Activated CD4-positive, CD25-positive, alpha-beta regulatory T cell treated with anti-CD3 and anti-CD28 coated beads, Interleukin-2, amount 50 U/mL, for 24 hours (primary cell): ENCODE measurements around the gene RAP1B.

Experiments
- ATAC-seq, 2 donors: fragments of 150-1000 bp; cut with Tn5 transposase; one replicate each; pipeline ENCODE4 v1.10.0; 2021; ENCODE audit warnings: mild to moderate bottlenecking in 1 of 2, moderate library complexity in 1 of 2

RAP1B gene

GRCh38 chr12:68610370-68611093, at the start of gene RAP1B:
Gene RAP1B, plus strand, starts transcription at chr12:68610899. Its CDS starts 37,826 bp downstream, at chr12:68648725.
- peak; percentile 83 to 84 for ATAC-seq

GRCh38 chr12:68561830-68562229, 48.9 kb upstream of the RAP1B start:
- no peak for ATAC-seq

GRCh38 chr12:68564166-68564565, 46.5 kb upstream of the RAP1B start:
- ATAC-seq = no peak

- peak; percentile 51 to 65 for ATAC-seq
Observed at GRCh38 chr12:68565391-68565903, 45.3 kb upstream of the RAP1B start.

GRCh38 chr12:68568922-68569569, 41.7 kb upstream of the RAP1B start:
- no peak for ATAC-seq

GRCh38 chr12:68572661-68573060, 38.0 kb upstream of the RAP1B start:
- no peak for ATAC-seq

- no peak for ATAC-seq
Observed at GRCh38 chr12:68573406-68573805, 37.3 kb upstream of the RAP1B start.

GRCh38 chr12:68577949-68578348, 32.8 kb upstream of the RAP1B start:
- ATAC-seq = no peak

- ATAC-seq = no peak
Observed at GRCh38 chr12:68578765-68579164, 31.9 kb upstream of the RAP1B start.

- no peak for ATAC-seq
Observed at GRCh38 chr12:68579254-68579653, 31.4 kb upstream of the RAP1B start.

- ATAC-seq = no peak
Observed at GRCh38 chr12:68580911-68581310, 29.8 kb upstream of the RAP1B start.

- ATAC-seq = no peak
Observed at GRCh38 chr12:68581926-68582325, 28.8 kb upstream of the RAP1B start.

GRCh38 chr12:68585966-68586365, 24.7 kb upstream of the RAP1B start:
- no peak for ATAC-seq

GRCh38 chr12:68587448-68587873, 23.2 kb upstream of the RAP1B start:
- peak; percentile 83 to 88 for ATAC-seq

- no peak for ATAC-seq
Observed at GRCh38 chr12:68589194-68589593, 21.5 kb upstream of the RAP1B start.

- peak; percentile 23 to 34 for ATAC-seq
Observed at GRCh38 chr12:68591734-68592418, 18.8 kb upstream of the RAP1B start.

GRCh38 chr12:68595241-68595640, 15.5 kb upstream of the RAP1B start:
- no peak for ATAC-seq

GRCh38 chr12:68601767-68602166, 8.9 kb upstream of the RAP1B start:
- ATAC-seq = no peak

GRCh38 chr12:68602720-68603119, 8.0 kb upstream of the RAP1B start:
- no peak for ATAC-seq

GRCh38 chr12:68608191-68608590, 2.5 kb upstream of the RAP1B start:
- no peak for ATAC-seq

GRCh38 chr12:68609998-68610369, 715 bp upstream of the RAP1B start:
- ATAC-seq = no peak

- peak in 1 of 2 donors; percentile 16 for ATAC-seq
Observed at GRCh38 chr12:68611094-68611805, 551 bp downstream of the RAP1B start.

GRCh38 chr12:68611806-68612160, 1.1 kb downstream of the RAP1B start:
- no peak for ATAC-seq
